ENCODE results near the gene APBA1.

GRCh38 chr9:69527454-69527853 lies 144.7 kb downstream of the APBA1 start:
- TF ChIP-seq POLR2A (IDR thresholded peaks at IDR 0.05): no peak
- no peak for TF ChIP-seq CTCF (IDR thresholded peaks at IDR 0.05)
